ENCODE results near the gene PALS1.
"Not testable (repeated sequence)": the region's sequence is repeated elsewhere in the genome, so short reads cannot be mapped to it uniquely, and the experiment has no call there.

Gene PALS1

GRCh38 chr14:67265131-67265530, 23.9 kb downstream of the PALS1 start:
- DNase-seq (ENCODE audit: extremely low spot score): no peak
- ChIA-PET CTCF (interaction anchor here (1.3 to 1.6 kb wide), 3 partner anchors 12 to 95 kb away, joined by 3 to 7 read pairs (median 4); partner anchors contain the start of genes ATP6V1D and EIF2S1), POLR2A (no interaction called here)
- TF ChIP-seq CTCF (IDR thresholded peaks at IDR 0.05; ENCODE audit: control extremely low read depth, extremely low read depth, low read depth, missing control alignments): no peak

GRCh38 chr14:67267576-67268328, 26.5 kb downstream of the PALS1 start:
- POLR2A ChIA-PET: no interaction called here
- DNase-seq (ENCODE audit: extremely low spot score): no peak
- CTCF ChIA-PET: no interaction called here
- TF ChIP-seq CTCF (IDR thresholded peaks at IDR 0.05; ENCODE audit: control extremely low read depth, extremely low read depth, low read depth, missing control alignments): no peak

- POLR2A ChIA-PET: no interaction called here
- no peak for DNase-seq (ENCODE audit: extremely low spot score)
These were observed 27.4 kb downstream of the PALS1 start for GRCh38 chr14:67268426-67269150.

GRCh38 chr14:67269298-67270060, 28.2 kb downstream of the PALS1 start:
- no peak for TF ChIP-seq CTCF (IDR thresholded peaks at IDR 0.05; ENCODE audit: control extremely low read depth, extremely low read depth, low read depth, missing control alignments)
- ChIA-PET POLR2A (no interaction called here), CTCF (interaction anchor here (1.1 to 1.7 kb wide), 2 partner anchors 8 to 16 kb away, joined by 3 to 7 read pairs; no protein-coding TSS in a partner anchor)
- no peak for DNase-seq (ENCODE audit: extremely low spot score)

More at GRCh38 chr14:67268426-67269150, 27.4 kb downstream of the PALS1 start:
- CTCF ChIA-PET: interaction anchor here (1.7 kb wide), 1 partner anchor 17 kb away, joined by 7 read pairs; no protein-coding TSS in a partner anchor
- no peak for TF ChIP-seq CTCF (IDR thresholded peaks at IDR 0.05; ENCODE audit: control extremely low read depth, extremely low read depth, low read depth, missing control alignments)

- CTCF ChIA-PET: interaction anchor here (1.1 to 1.7 kb wide), 2 partner anchors 9 to 15 kb away, joined by 3 to 7 read pairs; no protein-coding TSS in a partner anchor
- no peak for DNase-seq (ENCODE audit: extremely low spot score)
- no peak for TF ChIP-seq CTCF (IDR thresholded peaks at IDR 0.05; ENCODE audit: control extremely low read depth, extremely low read depth, low read depth, missing control alignments)
- POLR2A ChIA-PET: no interaction called here
These were observed 29.0 kb downstream of the PALS1 start for GRCh38 chr14:67270145-67270753.

GRCh38 chr14:67270933-67271332, 29.7 kb downstream of the PALS1 start:
- POLR2A ChIA-PET: no interaction called here
- no peak for DNase-seq (ENCODE audit: extremely low spot score)
- CTCF ChIA-PET: interaction anchor here (0.7 kb wide), 1 partner anchor 15 kb away, joined by 3 read pairs; no protein-coding TSS in a partner anchor
- no peak for TF ChIP-seq CTCF (IDR thresholded peaks at IDR 0.05; ENCODE audit: control extremely low read depth, extremely low read depth, low read depth, missing control alignments)

- CTCF ChIA-PET: interaction anchor here (1.6 kb wide), 1 partner anchor 12 kb away, joined by 3 read pairs; no protein-coding TSS in a partner anchor
- POLR2A ChIA-PET; DNase-seq (ENCODE audit: extremely low spot score): not testable (repeated sequence)
These were observed 32.0 kb downstream of the PALS1 start for GRCh38 chr14:67273281-67273680.
